HEK293 (cell line): Measurements from ENCODE around the gene CCNJL.

ENCODE experiments used
- CTCF ChIA-PET: fragments of 350-600 bp; formaldehyde crosslinking; extraction: SDS; loops from one replicate; lab custom pipeline; 2021; ENCODE audit warnings: antibody characterized with exemption; lab: Yijun Ruan, JAX
- POLR2A ChIA-PET: fragments of 300-600 bp; formaldehyde crosslinking; extraction: SDS; loops from one replicate; lab custom pipeline; 2020; ENCODE audit warnings: antibody characterized with exemption, inconsistent platforms; lab: Yijun Ruan, JAX
- H3K27ac ChIP-seq: fragments of 200-500 bp; sonication (Bioruptor generic); 2 replicates; pipeline ENCODE4 v1.5.1; 2014; ENCODE audit warnings: low read depth, low read length, control low read depth, inconsistent platforms; ENCODE audit errors: extremely low read depth
- H3K36me3 ChIP-seq, 2 experiments: fragments of 200-500 bp in 1 of 2; sonication (Bioruptor generic) in 1 of 2; 1 replicate in 1 of 2; 2 replicates in 1 of 2; pipeline ENCODE4 v1.5.1; 2014 to 2017; ENCODE audit warnings: inconsistent platforms in 2 of 2, low read length in 2 of 2; ENCODE audit not compliant: control insufficient read depth in 2 of 2, insufficient read depth in 1 of 2
- H3K4me1 ChIP-seq: fragments of 200-500 bp; sonication (Bioruptor generic); 2 replicates; pipeline ENCODE4 v1.5.1; 2014; ENCODE audit warnings: mild to moderate bottlenecking, low read length, inconsistent platforms; ENCODE audit not compliant: control insufficient read depth, insufficient read depth
- H3K4me3 ChIP-seq: 2 replicates; pipeline ENCODE4 v1.5.1; 2011; ENCODE audit warnings: low read depth, mild to moderate bottlenecking, control low read depth, low read length, moderate library complexity
- H3K9me3 ChIP-seq: fragments of 200-500 bp; sonication (Bioruptor generic); 2 replicates; pipeline ENCODE4 v1.5.1; 2014; ENCODE audit warnings: low read depth, low read length, inconsistent platforms; ENCODE audit not compliant: control insufficient read depth, insufficient read depth
- EGR2 ChIP-seq: fragments of 450-650 bp; formaldehyde crosslinking; IDR thresholded peaks from 2 replicates; pipeline ENCODE4 v1.5.1; 2016; ENCODE audit warnings: low read depth, missing biosample characterization, missing genetic modification characterization
- HOXA7 ChIP-seq: sonication (generic); formaldehyde crosslinking; IDR thresholded peaks from 2 replicates; pipeline ENCODE4 v1.8.1; 2022; ENCODE audit warnings: missing genetic modification reagents, borderline replicate concordance
- KLF16 ChIP-seq: fragments of 450-650 bp; formaldehyde crosslinking; IDR thresholded peaks from 2 replicates; pipeline ENCODE4 v1.5.1; 2017; ENCODE audit warnings: missing biosample characterization, missing genetic modification characterization
- MYNN ChIP-seq: fragments of 450-650 bp; formaldehyde crosslinking; IDR thresholded peaks from 2 replicates; pipeline ENCODE4 v1.5.1; 2016; ENCODE audit warnings: missing biosample characterization, missing genetic modification characterization, borderline replicate concordance
- PRDM1 ChIP-seq: fragments of 450-650 bp; formaldehyde crosslinking; IDR thresholded peaks from 2 replicates; pipeline ENCODE4; 2016; ENCODE audit warnings: missing biosample characterization, missing genetic modification characterization
- SETDB1 ChIP-seq: IDR thresholded peaks from one replicate; pipeline ENCODE4 v1.6.1; 2017; ENCODE audit warnings: mild to moderate bottlenecking, low read length, moderate library complexity, mixed read lengths; ENCODE audit not compliant: insufficient read length
- WT1 ChIP-seq: fragments of 450-650 bp; formaldehyde crosslinking; IDR thresholded peaks from 2 replicates; pipeline ENCODE4 v1.5.1; 2016; ENCODE audit warnings: missing biosample characterization, missing genetic modification characterization
- ZBTB11 ChIP-seq: fragments of 450-650 bp; formaldehyde crosslinking; conservative IDR thresholded peaks from 2 replicates; pipeline ENCODE4 v1.5.1; 2016; ENCODE audit warnings: low read depth, missing biosample characterization, missing genetic modification characterization
- ZBTB26 ChIP-seq: fragments of 450-650 bp; formaldehyde crosslinking; optimal IDR thresholded peaks from 2 replicates; pipeline ENCODE3; 2016; ENCODE audit warnings: missing biosample characterization, mild to moderate bottlenecking, missing genetic modification characterization
- ZBTB48 ChIP-seq: fragments of 450-650 bp; formaldehyde crosslinking; IDR thresholded peaks from 2 replicates; pipeline ENCODE4 v1.5.1; 2016; ENCODE audit warnings: missing biosample characterization, missing genetic modification characterization
- ZFHX2 ChIP-seq: fragments of 450-650 bp; formaldehyde crosslinking; conservative IDR thresholded peaks from 2 replicates; pipeline ENCODE4 v1.5.1; 2016; ENCODE audit warnings: missing biosample characterization, missing genetic modification characterization
- ZIC2 ChIP-seq: fragments of 450-650 bp; formaldehyde crosslinking; IDR thresholded peaks from 2 replicates; pipeline ENCODE4 v1.5.1; 2016; ENCODE audit warnings: missing biosample characterization, missing genetic modification characterization
- ZNF140 ChIP-seq: fragments of 450-650 bp; formaldehyde crosslinking; IDR thresholded peaks from 2 replicates; pipeline ENCODE4 v1.5.1; 2016; ENCODE audit warnings: missing biosample characterization, missing genetic modification characterization
- ZNF146 ChIP-seq: fragments of 450-650 bp; formaldehyde crosslinking; IDR thresholded peaks from 2 replicates; pipeline ENCODE4 v1.5.1; 2016; ENCODE audit warnings: missing biosample characterization, missing genetic modification characterization
- ZNF184 ChIP-seq: fragments of 450-650 bp; IDR thresholded peaks from 2 replicates; pipeline ENCODE4 v1.5.1; 2018; ENCODE audit warnings: missing biosample characterization, mild to moderate bottlenecking, missing genetic modification characterization
- ZNF354C ChIP-seq: fragments of 450-650 bp; formaldehyde crosslinking; IDR thresholded peaks from 2 replicates; pipeline ENCODE4 v1.5.1; 2016; ENCODE audit warnings: missing biosample characterization, missing genetic modification characterization, low read depth, borderline replicate concordance
- ZNF394 ChIP-seq: fragments of 450-650 bp; formaldehyde crosslinking; IDR thresholded peaks from 2 replicates; pipeline ENCODE4 v1.5.1; 2016; ENCODE audit warnings: missing biosample characterization, missing genetic modification characterization, mild to moderate bottlenecking, moderate library complexity, borderline replicate concordance
- ZNF48 ChIP-seq: fragments of 450-650 bp; formaldehyde crosslinking; IDR thresholded peaks from 2 replicates; pipeline ENCODE4 v1.5.1; 2016; ENCODE audit warnings: missing biosample characterization, missing genetic modification characterization
- ZNF692 ChIP-seq: fragments of 450-650 bp; formaldehyde crosslinking; IDR thresholded peaks from 2 replicates; pipeline ENCODE4 v1.5.1; 2016; ENCODE audit warnings: missing biosample characterization, missing genetic modification characterization
- ZNF777 ChIP-seq: fragments of 450-650 bp; formaldehyde crosslinking; IDR thresholded peaks from 2 replicates; pipeline ENCODE4 v1.5.1; 2017; ENCODE audit warnings: missing biosample characterization, missing genetic modification characterization, borderline replicate concordance

Gene CCNJL

GRCh38 chr5:160245506-160246086 lies 66.8 kb downstream of the CCNJL start:
- Histone ChIP-seq H3K4me3 (no peak overlapping the region), H3K27ac (no peak overlapping the region), H3K36me3 (no peaks in the 10 kb centered on the region), H3K4me1 (no peaks in the 10 kb centered on the region), H3K9me3 (no peaks in the 10 kb centered on the region)
- CTCF ChIA-PET = interaction anchor here (0.6 kb wide), 1 partner anchor 47 kb away, joined by 3 read pairs; no protein-coding TSS in a partner anchor
- no peak for TF ChIP-seq ZNF394 (tag by site-specific recombination)
- POLR2A ChIA-PET = no interaction called here

- H3K4me3 ChIP-seq = no peak overlapping the region
- H3K4me1 ChIP-seq = no peaks in the 10 kb centered on the region
- no peaks in the 10 kb centered on the region for H3K9me3 ChIP-seq
- H3K36me3 ChIP-seq = no peaks in the 10 kb centered on the region
- TF ChIP-seq ZNF184 (tag by site-specific recombination) = no peak
- TF ChIP-seq ZNF692 (tag by site-specific recombination) = no peak
- TF ChIP-seq ZBTB26 (tag by site-specific recombination) = no peak
- no peak for TF ChIP-seq ZNF354C (tag by site-specific recombination)
- no peak for TF ChIP-seq ZNF48
- TF ChIP-seq PRDM1 (tag by site-specific recombination) = no peak
- TF ChIP-seq ZIC2 (tag by site-specific recombination) = no peak
- TF ChIP-seq ZBTB48 (tag by site-specific recombination) = no peak
- no peak for TF ChIP-seq WT1
- no peak for TF ChIP-seq ZNF146 (tag by site-specific recombination)
- no peak for TF ChIP-seq KLF16 (tag by site-specific recombination)
- no peak for TF ChIP-seq ZNF777 (tag by site-specific recombination)
- no peak for TF ChIP-seq ZNF140 (tag by site-specific recombination)
- ChIA-PET POLR2A (no interaction called here), CTCF (interaction anchor here (0.7 to 2.5 kb wide), 5 partner anchors 21 to 103 kb away, joined by 3 to 12 read pairs (median 3); no protein-coding TSS in a partner anchor)
- H3K27ac ChIP-seq = no peak overlapping the region
Observed at GRCh38 chr5:160242145-160242544, 70.2 kb downstream of the CCNJL start.

- no peak for TF ChIP-seq SETDB1
- TF ChIP-seq MYNN (tag by site-specific recombination) = no peak
- TF ChIP-seq ZFHX2 (tag by site-specific recombination) = peak; percentile 40
- TF ChIP-seq EGR2 (tag by site-specific recombination) = peak; percentile 39; the same call in 1 of the 2 replicates
- TF ChIP-seq HOXA7 = no peak
- TF ChIP-seq ZBTB11 (tag by site-specific recombination) = no peak
- H3K9me3 ChIP-seq = no peaks in the 10 kb centered on the region
- no peak overlapping the region for H3K27ac ChIP-seq
- H3K4me1 ChIP-seq = no peaks in the 10 kb centered on the region
- POLR2A ChIA-PET = no interaction called here
- no peak overlapping the region for H3K4me3 ChIP-seq
- no peaks in the 10 kb centered on the region for H3K36me3 ChIP-seq
- CTCF ChIA-PET = interaction anchor here (0.6 to 0.9 kb wide), 2 partner anchors 105 to 191 kb away, joined by 3 to 6 read pairs; no protein-coding TSS in a partner anchor
Observed at GRCh38 chr5:160240350-160240749, 72.0 kb downstream of the CCNJL start.
